Measurements from ENCODE around the gene TTLL5.

- no peak for TF ChIP-seq CTCF (IDR thresholded peaks at IDR 0.05)
- no peak for TF ChIP-seq POLR2AphosphoS5 (IDR thresholded peaks at IDR 0.05; ENCODE audit: low read depth, low read length)
- no peak for TF ChIP-seq TAF1 (IDR thresholded peaks at IDR 0.05; ENCODE audit: borderline replicate concordance, low read depth, low read length)
Observed at GRCh38 chr14:75662966-75663365, 1.9 kb downstream of the TTLL5 start.

All from SK-N-SH (cell line).